Limb (tissue), 2 donors: Measurements from ENCODE around the gene SHB.
"Not testable (repeated sequence)": the region's sequence is repeated elsewhere in the genome, so short reads cannot be mapped to it uniquely, and the experiment has no call there.

Experiments
- DNase-seq, 2 donors: peaks; one replicate each; pipeline ENCODE4 v3.0.0-alpha.2; 2016; ENCODE audit errors: extremely low spot score in 2 of 2

Gene SHB

GRCh38 chr9:37903647-37904444 lies 165.2 kb downstream of the SHB start, which contains the start of gene SLC25A51:
SLC25A51 (minus strand) TSS chr9:37904127; CDS start chr9:37888550, 15,577 bp downstream.
- peak; percentile 88 to 99 for DNase-seq

DNA sequence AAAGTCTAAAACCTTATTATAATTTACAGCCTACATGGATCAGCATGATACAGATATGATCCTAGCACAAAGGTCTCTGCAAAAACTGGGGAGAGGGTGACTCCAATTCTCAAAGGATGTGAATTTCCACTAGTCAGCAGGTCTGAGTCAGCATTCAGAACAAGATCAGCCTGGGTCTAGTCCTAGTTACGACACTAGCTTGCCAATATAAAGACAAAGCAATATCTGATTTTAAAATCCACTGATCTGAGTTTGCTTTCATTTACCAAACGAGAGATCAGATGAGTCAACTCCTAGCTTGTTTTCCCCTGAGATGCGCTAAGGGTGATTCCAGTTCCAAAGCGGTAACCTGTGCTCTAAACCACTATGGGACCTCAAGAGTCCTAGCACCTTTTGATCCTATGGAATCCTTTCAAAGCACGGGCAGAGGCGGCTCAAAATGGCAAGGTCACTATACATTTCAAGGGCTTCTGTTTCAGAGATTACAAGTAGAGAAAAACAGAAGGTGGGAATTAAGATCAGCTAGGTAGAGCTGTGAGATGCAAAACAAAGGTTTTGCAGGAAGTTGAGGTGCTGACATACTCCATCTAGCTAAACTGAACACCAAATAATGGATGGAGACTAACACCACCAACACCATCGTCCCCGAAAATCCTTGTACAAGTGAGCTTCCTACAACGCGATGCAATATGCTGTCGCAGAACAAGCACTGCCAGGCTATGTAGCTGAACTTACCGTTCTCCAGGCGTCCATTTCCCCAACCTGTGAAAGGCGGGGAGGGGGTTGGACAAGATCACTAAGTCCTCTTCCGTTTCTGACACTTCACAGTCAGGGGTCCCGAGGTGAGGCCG lies 166.0 kb downstream of the SHB start:
- no peak for DNase-seq

GRCh38 chr9:37902131-37902530 lies 166.9 kb downstream of the SHB start:
- no peak for DNase-seq

GRCh38 chr9:37899041-37899440 lies 170.0 kb downstream of the SHB start:
- no peak for DNase-seq

DNA sequence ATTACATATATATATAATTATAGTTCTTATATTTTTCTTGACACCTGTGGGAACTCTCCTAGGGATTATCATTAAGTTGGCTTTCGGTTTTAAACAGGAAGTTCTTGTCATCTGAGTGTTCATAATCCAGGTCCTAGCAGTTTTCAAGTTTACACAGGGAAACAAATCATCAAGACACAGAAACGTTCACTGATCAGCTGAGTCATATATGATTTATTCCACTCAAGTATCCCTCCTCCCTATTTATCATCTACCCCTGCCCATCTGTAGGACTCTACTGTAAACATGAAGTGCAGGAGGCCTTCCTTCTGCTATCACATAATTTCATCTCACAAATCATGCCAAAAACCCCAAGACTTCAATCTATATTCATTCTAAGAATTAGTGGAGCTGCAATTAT lies 171.4 kb downstream of the SHB start:
- DNase-seq = no peak

DNA sequence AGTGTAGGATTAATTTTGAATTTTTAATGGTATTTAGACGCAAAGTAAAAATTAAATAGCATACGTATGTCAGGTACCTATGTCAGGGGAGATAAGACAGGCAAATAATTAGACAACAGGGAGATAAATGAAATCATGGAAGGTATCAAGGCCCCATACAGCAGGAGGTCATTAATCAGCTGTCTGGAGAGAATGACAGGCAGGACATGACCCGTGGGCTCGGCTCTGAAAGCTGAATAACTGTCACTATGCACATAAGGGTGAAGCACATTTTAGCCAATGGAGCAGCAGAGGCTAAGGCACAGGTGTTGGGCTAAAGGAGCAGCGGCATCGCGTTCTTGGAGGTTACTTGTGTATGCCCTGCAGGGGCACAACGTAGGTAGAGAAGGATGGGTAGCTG lies 177.0 kb downstream of the SHB start:
- no peak for DNase-seq

GRCh38 chr9:37891042-37891441 lies 178.0 kb downstream of the SHB start:
- not testable (repeated sequence) for DNase-seq

- no peak for DNase-seq
Observed at GRCh38 chr9:37889536-37889935, 179.5 kb downstream of the SHB start.

GRCh38 chr9:37887977-37888583 lies 180.9 kb downstream of the SHB start:
- not testable (repeated sequence) for DNase-seq

GRCh38 chr9:37880916-37881479 lies 188.0 kb downstream of the SHB start:
- no peak for DNase-seq

GRCh38 chr9:37876376-37876775 lies 192.7 kb downstream of the SHB start:
- no peak for DNase-seq

DNA sequence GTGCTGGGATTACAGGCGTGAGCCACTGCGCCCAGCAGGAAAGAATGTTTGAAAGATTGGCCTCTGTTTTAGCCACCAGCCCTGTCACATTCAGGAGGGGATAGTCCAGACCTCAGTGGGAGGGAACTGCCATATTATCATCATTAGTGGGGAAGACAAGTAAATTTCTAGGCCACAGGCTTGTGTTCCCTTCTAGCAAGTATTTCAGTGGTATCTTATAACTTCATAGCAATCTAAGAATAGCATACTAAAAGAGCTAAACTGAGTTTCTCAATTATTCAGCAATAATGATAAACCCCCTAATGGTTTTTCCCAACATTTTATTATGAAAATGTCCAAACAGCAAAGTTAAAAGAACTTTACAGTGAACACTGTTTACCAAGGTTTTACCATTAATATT lies 195.1 kb downstream of the SHB start:
- no peak for DNase-seq

- no peak for DNase-seq
Observed at GRCh38 chr9:37870799-37871176, 198.2 kb downstream of the SHB start.

DNA sequence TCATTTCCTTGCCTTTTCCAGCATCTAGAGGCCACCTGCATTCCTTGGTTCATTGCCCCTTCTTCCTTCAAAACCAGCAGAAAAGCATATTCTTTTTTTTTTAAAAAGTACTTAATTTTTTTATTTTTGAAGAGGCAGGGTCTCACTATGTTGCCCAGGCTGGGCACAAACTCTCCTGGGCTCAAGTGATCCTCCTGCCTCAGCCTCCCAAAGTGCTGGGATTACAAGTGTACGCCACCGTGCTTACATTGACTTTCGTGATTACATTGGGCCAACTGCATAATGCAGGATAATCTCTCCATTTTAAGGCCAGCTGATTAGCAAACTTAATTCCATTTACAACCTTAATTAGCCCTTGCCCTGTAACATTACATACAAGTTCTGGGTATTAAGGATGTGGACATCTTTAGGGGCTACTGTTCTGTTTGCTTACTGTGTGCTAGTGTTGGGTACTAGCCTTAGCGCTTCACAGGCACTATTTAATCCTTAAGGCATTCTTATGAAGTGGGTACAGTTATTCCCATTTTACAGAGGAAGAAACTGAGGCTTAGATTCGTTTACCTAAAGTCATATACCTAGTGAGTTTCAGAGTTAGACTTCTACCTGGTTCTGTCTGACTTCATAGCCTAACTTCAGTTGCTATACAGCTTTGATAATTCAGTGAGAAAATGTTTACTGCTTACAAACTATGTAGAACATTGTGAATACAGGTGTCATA lies 198.8 kb downstream of the SHB start:
- DNase-seq = no peak
